Right renal pelvis (tissue), 4 donors: ENCODE data around the gene KCNK15. TPM values are rescaled to one million over a fixed set of nuclear protein-coding genes. Genes with fewer than 3 reads are reported as not detected.

Experiments
- DNase-seq, 4 donors: peaks; one replicate each; pipeline ENCODE4 v3.0.0-alpha.2; 2013; ENCODE audit warnings: low read depth in 4 of 4, low spot score in 3 of 4, missing footprints in 1 of 4
- polyA plus RNA-seq, 4 donors: library from polyadenylated mRNA; unstranded; fragments of 120-200 nt; gene quantifications; one replicate each; pipeline ENCODE4 v1.2.1, GENCODE V29; 2013; ENCODE audit not compliant: insufficient read length in 4 of 4

Gene KCNK15
- polyA plus RNA-seq, 4 donors = 0.09 to 0.19 (median 0.10) TPM; not detected in 1

DNA sequence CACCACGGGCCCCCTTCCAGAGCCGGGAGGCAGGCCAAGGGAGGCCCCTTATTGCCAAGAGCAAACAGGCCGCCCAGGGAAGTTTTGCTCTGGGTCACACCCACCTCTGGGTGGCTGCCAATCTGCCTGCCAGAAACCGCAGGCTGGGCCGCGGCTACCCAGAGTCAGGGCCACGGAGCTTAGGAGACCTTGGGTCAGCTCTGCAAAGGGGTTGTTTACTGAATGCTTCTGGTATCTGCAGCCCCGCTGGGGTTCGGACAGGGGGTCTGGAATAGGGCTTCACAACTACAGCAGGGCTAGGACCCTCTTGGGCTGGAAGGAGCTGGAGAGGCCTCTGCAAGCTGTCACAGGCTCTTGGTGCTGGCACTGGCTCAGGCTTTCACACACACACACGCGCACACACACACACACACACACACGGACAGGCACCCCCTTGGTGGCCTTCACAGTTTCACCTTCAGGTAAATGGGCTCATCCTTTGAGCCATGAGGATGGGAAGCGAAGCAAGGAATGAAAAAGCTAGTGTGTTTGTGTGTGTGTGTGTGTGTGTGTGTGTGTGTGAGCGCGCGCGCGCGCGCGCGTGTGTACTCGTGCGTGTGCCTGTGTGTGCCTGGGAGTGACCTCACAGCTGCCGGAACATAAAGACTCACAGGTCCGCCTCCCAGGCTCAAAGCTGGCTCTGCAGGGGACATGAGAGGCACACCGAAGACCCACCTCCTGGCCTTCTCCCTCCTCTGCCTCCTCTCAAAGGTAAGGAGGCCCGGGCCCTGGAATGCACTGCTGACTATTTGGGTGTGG lies 30.8 kb upstream of the KCNK15 start, which contains the start of gene CCN5:
Gene CCN5 (plus strand): TSS at position 669 of the 798 bp plus-strand sequence. CDS start 22 bp downstream, at position 691.
- DNase-seq = no peak

DNA sequence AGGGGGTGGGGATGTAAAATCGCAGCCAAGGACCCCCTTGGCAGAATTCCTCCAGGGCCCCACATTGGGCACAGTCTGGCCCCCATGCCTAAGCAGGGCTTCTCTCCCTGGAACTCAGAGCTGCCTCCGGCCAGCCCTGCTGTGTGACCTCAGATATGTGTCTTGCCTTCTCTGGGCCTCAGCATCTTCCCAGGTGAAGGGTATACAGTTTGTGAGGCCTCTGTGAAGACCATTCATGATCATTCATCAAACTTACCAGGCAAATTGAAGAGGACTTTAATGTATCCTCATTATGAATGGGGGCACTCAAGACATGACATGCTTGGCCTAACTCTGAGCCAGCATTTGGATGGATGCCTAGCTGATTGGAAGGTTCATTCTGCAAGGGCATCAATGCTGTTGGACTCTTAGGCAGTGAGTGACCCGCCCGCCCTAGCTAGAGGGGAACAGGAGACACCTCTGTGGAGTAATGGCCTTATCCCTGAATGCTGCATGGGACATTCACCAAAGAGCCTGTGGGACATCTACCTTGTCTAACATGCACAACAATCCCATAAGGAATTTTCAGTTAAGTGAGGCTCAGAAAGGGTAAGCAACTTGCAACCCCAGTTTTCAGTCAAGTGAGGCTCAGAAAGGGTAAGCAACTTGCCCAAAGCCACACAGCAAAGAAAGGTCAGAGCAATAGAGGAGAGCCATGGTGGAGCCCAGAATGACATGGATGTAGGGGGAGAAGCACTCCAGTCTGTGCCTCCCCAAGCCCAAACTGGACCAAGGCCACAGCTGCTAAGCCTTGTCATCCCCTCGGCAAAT lies 30.0 kb upstream of the KCNK15 start:
- DNase-seq = no peak

GRCh38 chr20:44716309-44717106 lies 29.2 kb upstream of the KCNK15 start:
- no peak for DNase-seq

GRCh38 chr20:44717986-44718385 lies 27.7 kb upstream of the KCNK15 start:
- no peak for DNase-seq

DNA sequence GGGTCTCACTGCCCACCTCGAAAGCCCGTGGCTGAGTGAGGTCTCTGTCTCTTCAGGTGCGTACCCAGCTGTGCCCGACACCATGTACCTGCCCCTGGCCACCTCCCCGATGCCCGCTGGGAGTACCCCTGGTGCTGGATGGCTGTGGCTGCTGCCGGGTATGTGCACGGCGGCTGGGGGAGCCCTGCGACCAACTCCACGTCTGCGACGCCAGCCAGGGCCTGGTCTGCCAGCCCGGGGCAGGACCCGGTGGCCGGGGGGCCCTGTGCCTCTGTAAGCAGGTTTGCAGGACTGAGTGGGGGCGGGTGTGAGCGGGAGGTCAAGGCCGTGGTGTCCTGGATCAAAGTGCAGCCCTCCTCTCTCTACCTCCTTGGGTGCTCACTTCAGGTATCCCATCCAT lies 25.8 kb upstream of the KCNK15 start:
- DNase-seq = no peak

DNA sequence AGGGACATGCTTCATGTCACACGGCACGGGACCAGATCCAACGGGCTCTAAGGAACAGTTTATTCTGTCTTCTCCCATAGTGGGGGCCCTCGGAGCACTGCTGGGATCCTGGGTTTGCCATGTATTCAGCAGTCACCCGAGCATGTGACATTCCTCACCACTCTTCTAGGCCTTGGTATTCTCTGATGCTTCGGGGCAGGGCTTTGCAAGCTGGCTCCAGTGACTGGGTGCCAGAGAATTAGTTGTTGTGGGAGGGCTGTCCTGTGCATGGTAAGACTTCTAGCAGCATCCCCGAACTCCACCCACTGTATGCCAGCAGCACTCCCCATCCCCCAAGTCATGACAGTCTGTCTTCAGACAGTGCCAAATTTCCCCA lies 25.1 kb upstream of the KCNK15 start:
- DNase-seq = no peak

DNA sequence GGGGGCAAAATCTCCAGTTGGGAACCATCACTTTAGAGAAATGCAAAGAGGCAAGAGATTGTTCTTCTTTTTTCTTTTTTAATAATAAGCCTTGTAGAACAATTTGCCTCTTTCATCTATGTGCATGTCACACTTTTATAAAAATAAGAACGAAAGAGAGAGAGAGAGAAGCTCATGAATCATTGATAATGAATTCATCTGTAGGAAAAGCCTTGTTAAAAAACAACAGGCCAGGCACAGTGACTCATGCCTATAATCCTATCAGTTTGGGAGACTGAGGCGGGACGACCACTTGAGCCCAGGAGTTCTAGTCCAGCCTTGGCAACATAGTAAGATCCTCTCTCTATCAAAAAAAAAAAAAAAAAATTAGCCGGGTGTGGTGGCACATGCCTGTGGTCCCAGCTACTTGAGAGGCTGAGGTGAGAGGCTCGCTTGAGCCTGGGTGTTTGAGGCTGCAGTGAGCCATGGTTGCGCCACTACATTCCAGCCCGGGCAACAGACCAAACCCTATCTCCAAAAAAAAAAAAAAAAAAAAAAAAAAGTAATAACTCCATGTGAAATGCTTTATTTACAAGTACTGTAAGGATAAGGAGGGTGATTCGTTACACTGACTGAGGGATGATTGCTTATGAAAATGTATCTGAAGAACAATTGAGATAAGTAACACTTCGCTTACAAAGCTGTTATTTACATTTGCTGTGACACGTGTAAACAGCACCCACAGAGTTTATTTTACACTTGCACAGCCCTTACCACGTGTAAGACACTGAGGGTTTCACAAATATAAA lies 24.5 kb upstream of the KCNK15 start:
- DNase-seq = no peak

DNA sequence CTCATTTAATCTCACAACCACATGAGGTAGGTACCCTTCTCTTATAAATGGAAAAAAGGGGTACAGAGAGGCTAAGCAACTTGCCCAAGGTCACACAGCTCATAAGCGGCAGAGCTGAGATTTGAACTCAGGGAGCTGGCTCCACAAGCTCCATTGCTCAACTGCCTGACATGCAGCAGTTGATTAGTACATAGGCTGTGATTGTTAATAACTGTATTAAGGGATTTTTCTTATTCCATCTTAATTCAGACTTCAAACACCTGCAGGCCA lies 23.9 kb upstream of the KCNK15 start:
- DNase-seq = no peak

- DNase-seq = no peak
Observed at GRCh38 chr20:44722990-44723389, 22.7 kb upstream of the KCNK15 start.

DNA sequence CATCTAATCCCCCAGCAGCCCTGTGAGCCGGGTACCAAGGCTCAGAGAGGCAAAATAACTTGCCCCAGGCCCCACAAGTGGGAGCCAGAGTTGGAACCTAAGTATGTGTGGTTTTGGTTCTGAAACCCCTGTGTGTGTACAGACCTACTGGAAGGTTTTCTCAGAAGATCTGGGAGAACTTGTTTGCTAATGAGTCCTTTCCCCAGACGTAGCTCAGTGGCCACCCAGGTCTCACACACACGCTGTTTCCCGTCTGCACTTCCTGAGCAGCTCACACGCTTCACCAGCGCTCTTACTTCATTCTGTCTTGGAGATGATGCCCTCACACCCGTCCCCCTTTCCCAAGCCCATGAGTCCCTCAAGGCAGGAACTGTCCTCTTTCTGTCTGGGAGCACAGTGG lies 22.3 kb upstream of the KCNK15 start:
- DNase-seq = no peak

DNA sequence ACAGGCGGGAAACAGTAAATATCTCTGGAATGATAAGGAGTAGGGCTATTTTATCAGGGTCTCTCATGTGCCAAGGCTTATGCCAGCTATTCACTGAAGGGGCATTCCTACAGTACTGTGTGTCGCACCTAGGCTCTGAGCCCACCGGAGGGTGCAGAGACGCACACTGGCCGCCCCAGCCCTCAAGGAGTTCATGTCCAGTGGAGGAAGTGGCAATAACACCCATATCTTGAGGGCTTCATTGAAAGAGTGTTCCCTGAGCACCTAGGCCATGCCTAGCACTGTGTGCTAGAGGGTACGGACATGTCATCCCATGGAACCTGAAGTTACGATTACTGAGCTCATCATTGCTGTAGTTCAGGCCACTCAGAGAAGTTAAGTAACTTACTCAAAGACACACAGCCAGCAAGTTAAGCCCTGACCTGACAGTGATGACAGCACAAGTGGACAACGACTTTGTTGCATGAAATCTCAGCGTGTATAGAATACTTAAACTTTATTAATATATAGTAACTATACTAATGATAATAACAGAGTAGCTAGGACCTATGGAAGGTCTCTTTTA lies 21.8 kb upstream of the KCNK15 start:
- DNase-seq = no peak

DNA sequence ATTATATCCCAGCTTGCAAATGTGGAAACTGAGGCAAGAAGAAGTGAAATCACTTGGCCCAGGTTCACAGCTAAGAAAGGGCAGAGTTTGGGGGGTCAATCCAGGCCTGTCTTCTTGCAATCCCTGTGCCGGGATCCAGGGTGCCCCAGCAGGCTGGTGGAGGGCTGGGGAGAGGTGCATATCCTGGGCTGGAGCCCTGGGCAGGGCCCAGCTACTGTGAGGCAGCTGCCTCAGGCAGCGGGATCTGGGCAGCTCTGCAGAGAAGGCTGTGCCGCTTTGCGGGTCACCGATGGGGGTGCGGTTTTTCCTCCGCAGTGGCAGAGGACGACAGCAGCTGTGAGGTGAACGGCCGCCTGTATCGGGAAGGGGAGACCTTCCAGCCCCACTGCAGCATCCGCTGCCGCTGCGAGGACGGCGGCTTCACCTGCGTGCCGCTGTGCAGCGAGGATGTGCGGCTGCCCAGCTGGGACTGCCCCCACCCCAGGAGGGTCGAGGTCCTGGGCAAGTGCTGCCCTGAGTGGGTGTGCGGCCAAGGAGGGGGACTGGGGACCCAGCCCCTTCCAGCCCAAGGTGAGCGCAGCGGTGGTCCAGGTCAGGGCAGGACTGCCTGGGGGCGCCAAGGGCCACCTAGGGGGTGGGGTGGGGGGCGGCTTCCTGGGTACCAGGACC lies 21.1 kb upstream of the KCNK15 start:
- no peak for DNase-seq

DNA sequence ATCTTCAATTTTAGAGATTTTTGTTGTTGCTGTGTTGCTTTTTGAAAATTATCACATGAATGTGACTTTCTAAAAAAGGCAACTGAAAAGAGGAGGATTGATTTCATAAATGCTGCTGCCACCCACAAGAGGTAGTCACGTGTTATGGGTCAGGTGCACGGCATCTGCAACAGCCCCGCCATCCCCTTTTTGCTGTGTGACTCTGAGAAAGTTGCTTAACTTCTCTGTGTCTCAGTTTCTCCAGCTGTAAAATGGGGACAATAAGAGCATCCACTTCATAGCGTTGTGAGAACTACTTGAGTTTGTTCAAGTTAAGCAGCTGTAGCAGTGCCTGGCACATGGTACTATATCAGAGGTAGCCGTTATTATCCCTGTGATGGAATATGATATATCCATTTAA lies 19.8 kb upstream of the KCNK15 start:
- DNase-seq = no peak

DNA sequence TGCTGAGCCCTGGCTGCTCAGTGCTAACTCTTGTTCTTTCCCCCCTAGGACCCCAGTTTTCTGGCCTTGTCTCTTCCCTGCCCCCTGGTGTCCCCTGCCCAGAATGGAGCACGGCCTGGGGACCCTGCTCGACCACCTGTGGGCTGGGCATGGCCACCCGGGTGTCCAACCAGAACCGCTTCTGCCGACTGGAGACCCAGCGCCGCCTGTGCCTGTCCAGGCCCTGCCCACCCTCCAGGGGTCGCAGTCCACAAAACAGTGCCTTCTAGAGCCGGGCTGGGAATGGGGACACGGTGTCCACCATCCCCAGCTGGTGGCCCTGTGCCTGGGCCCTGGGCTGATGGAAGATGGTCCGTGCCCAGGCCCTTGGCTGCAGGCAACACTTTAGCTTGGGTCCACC lies 18.6 kb upstream of the KCNK15 start:
- DNase-seq = no peak

DNA sequence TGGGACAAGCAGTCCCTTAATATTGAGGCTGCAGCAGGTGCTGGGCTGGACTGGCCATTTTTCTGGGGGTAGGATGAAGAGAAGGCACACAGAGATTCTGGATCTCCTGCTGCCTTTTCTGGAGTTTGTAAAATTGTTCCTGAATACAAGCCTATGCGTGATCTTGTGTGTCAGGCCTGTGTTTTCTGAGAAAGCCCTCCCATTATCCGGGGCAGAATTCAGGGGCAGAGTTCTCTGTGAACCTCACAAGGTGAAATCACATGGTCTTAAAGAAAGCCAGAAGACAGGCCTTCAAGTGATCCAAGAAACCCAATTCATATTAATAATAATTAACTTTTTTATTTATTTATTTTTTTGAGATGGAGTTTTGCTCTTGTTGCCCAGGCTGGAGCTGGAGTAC lies 18.0 kb upstream of the KCNK15 start:
- no peak for DNase-seq

DNA sequence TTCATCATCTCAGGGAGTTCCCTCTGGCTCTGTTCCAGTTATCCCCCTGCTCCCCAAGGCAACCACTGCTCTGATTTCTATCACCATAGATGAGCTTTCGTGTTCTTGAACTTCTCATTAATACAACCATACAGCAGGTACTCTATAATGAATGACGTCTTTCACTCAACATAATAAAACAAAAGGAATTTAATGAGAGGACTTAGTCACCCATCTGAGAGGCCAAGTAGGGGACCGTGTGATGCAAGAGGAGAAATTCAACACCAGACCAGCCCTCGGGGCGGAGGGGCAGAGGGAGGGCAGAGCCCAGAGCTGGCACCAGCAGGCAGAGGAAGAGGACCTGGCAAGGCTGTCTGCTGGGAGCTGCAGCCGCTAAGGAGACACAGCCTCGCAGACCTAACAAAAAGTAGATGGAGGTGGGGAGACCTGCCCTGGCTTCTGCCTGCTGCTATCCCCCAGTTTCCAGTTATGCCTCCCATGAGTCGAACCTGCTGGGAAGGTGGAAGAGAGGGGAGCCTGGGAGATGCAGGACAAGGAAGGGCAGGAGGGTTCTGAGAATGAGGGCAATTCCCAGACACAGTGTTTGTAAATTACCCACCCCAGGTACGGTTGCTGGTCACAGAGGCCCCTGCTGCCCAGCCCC lies 16.7 kb upstream of the KCNK15 start:
- peak in 1 of 4 donors; percentile 40 for DNase-seq

- no peak for DNase-seq
Observed at GRCh38 chr20:44730441-44730840, 15.2 kb upstream of the KCNK15 start.

- no peak for DNase-seq
Observed at GRCh38 chr20:44731657-44732056, 14.0 kb upstream of the KCNK15 start.

- DNase-seq = no peak
Observed at GRCh38 chr20:44732327-44732726, 13.3 kb upstream of the KCNK15 start.
